GM18951 (cell line): ENCODE measurements around the gene CCDC18.
"Not testable (repeated sequence)": the region's sequence is repeated elsewhere in the genome, so short reads cannot be mapped to it uniquely, and the experiment has no call there.

ENCODE experiments used
- POLR2A ChIP-seq: IDR thresholded peaks from 4 replicates; pipeline ENCODE4 v1.6.1; 2011; ENCODE audit warnings: mild to moderate bottlenecking; ENCODE audit not compliant: insufficient read length, insufficient read depth; ENCODE audit errors: extremely low read depth
- in situ Hi-C: fragments of 300-500 bp; cut with MboI; formaldehyde crosslinking; loops from one replicate; pipeline ENCODE4 v1.12.0; 2022; ENCODE audit warnings: low sequenced_read_pairs, mixed read lengths, inconsistent platforms; ENCODE audit not compliant: unreplicated experiment

CCDC18 gene

DNA sequence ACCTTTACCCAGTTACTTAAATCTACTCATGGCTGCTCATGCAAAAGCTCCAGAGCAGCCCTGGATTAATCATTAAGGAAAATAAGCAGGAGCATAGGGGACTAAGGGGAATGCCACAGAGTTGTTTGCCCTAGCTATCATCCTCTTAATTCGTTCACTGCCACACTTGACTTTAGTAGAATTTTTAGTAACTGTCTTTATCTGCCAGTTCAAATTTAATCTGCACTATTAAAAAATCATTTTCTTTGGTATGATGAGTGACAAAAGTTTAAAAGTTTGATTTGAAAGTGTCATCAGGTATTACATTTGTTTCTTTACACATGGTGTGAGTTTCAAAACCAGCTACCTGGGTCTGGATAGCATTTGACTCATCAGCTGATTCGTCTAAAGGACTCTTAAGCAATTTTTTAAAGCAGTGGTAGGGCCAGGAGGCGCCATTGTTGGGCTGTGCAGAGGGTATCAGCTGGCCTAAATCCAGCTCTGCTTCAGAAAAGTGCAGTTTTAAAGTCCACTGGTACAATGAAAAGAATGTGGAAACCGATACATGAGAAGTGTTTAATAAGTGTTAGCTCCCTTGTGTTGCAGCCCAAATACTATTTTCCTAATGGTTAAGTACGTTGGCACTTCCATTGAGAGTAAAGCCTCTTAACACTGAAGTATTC, 95.2 kb downstream of the CCDC18 start:
- in situ Hi-C loops, result no loop called here
- no peak for TF ChIP-seq POLR2A

DNA sequence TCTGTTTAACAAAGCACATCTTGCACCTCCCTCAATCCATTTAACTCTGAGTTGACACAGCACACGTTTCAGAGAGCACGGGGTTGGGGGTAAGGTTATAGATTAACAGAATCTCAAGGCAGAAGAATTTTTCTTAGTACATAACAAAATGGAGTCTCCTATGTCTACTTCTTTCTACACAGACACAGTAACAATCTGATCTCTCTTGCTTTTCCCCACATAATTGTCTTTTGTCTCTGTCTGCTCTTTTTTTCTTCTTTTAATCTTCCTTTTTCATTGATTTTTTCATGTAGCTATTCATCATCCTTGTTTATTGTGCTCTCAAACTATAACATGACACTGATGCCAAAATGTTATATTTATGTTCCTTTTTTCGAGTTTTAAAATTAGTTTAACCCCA, 97.0 kb downstream of the CCDC18 start:
- in situ Hi-C loops, result not testable (repeated sequence)

DNA sequence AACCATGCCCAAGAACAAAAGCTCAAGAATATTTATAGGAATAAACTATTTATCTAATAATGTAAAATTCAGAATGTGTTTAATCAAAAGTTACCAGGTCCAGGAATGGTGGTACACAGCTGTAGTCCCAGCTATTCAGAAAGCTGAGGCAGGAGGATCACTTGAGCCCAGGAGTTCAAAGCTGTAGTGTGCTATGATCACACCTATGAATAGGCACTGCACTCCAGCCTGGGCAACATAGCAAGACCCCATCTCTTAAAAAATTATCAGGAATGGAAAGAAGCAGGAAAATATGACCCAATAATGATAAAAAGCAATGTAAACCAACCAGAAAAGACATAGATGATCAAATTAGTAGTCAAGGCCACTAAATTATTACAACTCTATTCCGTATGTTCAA, 103.0 kb downstream of the CCDC18 start:
- no peak for TF ChIP-seq POLR2A
- in situ Hi-C loops, result no loop called here

DNA sequence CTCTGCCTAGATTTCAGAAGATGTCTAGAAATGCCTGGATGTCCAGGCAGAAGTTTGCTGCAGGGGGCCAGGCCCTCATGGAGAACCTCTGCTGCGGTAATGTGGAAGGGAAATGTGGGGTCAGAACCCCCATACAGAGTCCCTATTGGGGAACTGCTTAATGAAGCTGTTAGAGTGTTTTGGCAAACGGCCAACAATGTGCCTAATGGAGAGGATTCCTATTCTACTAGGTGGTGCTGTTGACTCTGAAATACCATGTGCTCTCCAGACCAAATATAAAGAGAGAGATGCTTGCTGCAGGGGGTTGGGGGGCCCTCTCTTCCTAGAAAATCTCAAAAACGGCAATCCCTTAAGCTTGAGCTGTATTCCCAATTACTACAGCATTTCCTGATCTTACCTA, 108.0 kb downstream of the CCDC18 start:
- no peak for TF ChIP-seq POLR2A
- in situ Hi-C loops, result no loop called here

DNA sequence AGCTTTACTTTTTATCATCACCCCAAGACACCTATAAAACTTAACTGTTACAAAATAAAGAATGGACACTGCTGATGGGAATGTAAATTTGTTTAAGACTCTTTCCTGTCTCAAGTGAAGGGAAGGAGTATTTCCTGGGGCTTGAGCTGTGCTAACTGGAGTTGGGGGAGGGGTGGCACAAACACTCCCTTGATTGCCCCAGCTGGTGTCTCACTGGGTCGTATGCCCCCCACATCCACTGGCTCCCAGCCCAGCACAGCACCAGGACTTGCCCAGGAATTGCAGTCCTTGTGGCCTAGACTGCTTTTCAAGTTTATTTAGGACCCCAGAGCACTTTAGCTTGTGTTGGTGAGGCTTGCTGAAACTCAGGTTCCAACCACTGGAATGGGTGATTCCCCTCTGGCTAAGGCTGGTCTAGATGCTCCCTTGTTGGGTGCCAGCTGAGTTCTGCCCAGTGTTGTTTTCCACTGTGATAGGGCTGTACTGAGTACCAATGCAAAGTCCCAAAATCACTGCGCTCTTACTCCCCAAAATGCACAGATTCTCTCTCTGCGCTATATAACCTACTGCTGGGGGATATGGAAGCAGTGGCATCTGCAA, 116.1 kb downstream of the CCDC18 start:
- TF ChIP-seq POLR2A, result no peak
- in situ Hi-C loops, result no loop called here

DNA sequence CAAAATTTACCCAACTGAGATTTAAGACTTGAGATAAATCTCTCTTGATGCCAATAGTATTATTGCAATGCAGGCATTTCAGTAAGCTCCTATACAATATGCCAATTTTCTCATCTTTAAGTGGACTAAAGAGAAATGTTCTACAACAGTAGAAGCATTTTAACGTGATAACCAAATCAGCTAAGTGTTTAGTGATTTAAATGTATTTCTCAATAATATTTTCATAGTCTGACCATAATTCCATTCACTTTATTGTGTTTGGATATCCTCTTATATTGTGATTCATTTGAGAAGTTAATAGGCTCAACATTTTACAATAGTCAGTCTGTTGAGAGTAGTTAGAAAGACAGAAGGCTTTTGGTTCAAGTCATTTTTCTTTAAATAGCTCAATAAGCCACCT, 120.6 kb downstream of the CCDC18 start:
- TF ChIP-seq POLR2A, result no peak
- in situ Hi-C loops, result loop anchor here (25.0 kb wide), 1 partner anchor 311 kb away; no protein-coding TSS in a partner anchor

DNA sequence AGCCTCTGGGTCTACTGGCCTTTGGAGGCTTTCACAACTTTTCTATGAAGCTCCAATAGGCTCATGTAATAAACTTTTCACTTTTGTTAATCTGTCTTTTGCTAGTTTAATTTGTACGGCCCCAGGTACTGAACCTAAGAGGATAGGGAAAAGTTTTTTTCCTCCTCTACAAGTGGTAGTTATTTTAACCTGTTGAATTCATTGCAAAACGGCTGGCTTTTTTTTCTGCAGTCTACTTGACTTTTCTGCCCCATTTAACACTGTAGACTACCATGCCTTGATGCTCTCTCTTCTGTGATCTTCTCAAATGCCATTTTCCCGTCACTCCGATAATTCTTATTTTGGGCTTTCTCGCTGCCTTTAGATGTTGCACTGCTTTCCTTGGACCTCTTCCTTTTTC, 121.6 kb downstream of the CCDC18 start:
- in situ Hi-C loops, result loop anchor here (25.0 kb wide), 1 partner anchor 310 kb away; no protein-coding TSS in a partner anchor
- no peak for TF ChIP-seq POLR2A

DNA sequence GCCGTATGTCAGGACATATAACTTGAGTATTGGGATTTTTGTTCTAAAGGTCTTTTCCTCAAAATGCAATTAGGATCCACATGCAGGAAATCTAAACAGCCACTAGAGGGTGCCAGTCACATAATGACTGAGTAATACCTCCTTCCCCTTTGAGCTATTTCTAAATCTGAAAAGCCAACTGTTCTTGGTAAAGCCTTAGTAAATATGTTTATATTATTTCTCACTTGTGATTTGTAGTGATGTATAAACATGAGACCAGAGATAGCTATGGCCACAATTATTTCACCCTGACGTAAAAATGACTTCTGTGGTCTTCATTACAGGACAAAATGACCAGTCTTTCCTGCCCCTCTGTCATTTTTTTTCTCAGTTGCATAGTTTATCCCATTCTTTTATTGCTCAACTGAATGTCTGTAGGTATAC, 124.2 kb downstream of the CCDC18 start:
- in situ Hi-C loops, result loop anchor here (25.0 kb wide), 1 partner anchor 308 kb away; no protein-coding TSS in a partner anchor

DNA sequence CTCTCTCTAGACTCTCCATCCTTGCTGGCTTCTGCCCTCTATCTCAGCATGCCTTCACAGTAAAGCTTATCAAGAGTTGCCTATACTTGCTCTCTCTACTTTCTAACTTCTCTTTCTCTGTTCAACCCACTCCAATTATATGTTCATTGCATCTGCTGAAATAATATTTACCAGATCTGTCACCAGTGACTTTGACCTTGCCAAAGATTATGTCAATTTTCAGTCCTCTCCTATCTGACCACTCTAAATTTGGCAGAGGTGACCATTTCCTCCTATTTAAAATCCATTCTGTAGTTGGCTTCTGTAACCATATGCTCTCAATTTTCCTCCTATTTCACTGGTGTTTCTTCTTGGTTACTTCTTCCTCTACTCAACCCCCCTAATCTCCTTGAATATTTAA, 126.4 kb downstream of the CCDC18 start:
- TF ChIP-seq POLR2A, result no peak
- in situ Hi-C loops, result loop anchor here (25.0 kb wide), 1 partner anchor 305 kb away; no protein-coding TSS in a partner anchor

More for the DNA sequence above, 124.2 kb downstream of the CCDC18 start:
- no peak for TF ChIP-seq POLR2A

DNA sequence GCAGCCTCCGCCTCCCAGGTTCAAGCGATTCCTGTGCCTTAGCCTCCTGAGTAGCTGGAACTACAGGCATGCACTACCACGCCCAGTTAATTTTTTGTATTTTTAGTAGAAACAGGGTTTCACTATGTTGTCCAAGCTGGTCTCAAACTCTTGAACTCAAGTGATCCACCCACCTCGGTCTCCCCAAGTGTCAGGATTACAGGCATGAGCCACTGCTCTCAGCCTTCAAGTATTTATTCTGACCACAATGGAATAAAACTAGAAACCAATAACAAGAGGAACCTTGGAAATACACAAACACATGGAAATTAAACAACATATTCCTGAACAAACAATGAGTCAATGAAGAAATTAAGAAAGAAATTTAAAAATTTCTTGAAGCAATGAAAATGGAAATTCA, 132.5 kb downstream of the CCDC18 start:
- no peak for TF ChIP-seq POLR2A
- in situ Hi-C loops, result loop anchor here (25.0 kb wide), 1 partner anchor 299 kb away; no protein-coding TSS in a partner anchor

DNA sequence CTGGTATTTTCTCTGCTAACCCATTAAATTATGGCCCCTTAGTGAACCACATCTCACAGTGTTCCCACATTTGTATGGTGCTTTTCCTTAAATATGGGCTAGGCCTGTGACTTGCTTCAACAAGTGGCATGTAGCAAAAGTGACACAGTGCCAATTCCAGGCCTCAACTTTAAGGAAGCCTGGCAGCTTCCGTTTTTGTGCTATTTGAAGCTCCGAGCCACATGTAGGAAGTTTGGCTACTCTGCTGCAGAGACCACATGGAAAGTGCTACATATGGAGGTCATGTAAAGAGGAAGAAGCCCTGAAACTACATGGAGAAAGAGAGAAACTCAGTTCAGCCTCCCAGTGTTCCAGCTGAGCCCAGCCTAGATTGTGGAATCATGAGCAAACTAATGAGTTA, 136.7 kb downstream of the CCDC18 start:
- no peak for TF ChIP-seq POLR2A
- in situ Hi-C loops, result loop anchor here (25.0 kb wide), 1 partner anchor 295 kb away; no protein-coding TSS in a partner anchor

DNA sequence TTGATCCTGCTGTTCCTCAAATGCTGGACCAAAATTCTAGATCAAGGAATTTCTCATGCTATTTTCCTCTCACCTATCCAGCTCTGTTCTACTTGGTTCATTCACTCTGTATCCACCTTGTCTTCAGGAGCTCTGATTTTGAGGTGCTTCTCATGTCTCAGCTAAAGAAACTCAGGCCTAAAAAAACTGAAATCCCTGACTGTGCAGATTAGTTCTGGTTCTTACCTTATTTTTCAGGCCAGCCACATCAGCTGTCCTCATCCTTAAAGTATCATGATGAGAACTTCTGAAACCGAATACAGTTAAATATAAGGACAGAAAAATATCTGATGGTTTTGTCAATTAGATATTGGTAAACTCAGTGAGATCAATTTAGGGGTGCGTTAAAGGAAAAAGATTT, 137.4 kb downstream of the CCDC18 start:
- in situ Hi-C loops, result loop anchor here (25.0 kb wide), 1 partner anchor 294 kb away; no protein-coding TSS in a partner anchor
- no peak for TF ChIP-seq POLR2A

DNA sequence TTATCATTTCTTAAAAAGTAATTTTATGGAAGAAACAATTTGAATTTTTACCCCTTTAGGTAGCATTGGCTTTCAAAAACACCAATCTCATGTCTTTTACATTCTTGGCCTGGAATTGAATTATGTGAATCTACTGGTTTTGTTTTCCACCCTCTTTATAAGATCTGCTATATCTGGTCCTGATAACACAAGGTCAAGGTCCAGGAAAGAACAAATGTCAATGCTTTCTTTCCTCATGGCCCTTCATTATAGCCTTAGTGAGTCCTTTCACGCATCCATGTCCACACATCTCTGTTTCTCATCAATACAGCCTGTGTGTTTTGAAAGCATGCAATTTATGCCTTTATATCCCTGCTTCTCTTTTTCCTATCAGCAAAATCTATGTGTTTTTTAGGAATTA, 141.2 kb downstream of the CCDC18 start:
- TF ChIP-seq POLR2A, result no peak
- in situ Hi-C loops, result loop anchor here (25.0 kb wide), 1 partner anchor 291 kb away; no protein-coding TSS in a partner anchor

DNA sequence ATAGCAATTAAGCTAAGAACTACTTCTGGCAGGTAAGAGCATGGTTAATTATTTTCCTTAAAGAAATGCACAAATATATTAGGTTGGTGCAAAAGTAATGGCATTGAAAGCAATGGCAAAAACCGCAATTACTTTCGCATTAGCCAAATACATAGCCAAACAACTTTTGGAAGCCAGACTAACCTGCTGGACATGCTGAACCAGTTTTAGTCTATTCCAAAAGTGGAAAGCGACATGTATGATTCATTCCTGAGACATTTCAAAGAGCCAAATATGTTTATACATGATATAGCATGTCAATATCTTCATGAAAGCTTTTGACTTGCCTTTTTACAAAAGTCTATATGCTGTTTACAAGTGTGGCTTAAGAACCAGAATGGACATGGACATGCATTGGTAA, 141.8 kb downstream of the CCDC18 start:
- in situ Hi-C loops, result loop anchor here (25.0 kb wide), 1 partner anchor 290 kb away; no protein-coding TSS in a partner anchor
- no peak for TF ChIP-seq POLR2A
